HUES6 (cell line): Measurements from ENCODE around the gene GPC4.
A peak's percentile ranks its signal among the peaks of the same experiment; 100 is the strongest.

Experiments
- H3K27ac ChIP-seq: 2 replicates; pipeline ENCODE4 v1.7.0; 2013; ENCODE audit warnings: low read depth, mild to moderate bottlenecking, low read length, inconsistent platforms
- H3K27me3 ChIP-seq: 2 replicates; pipeline ENCODE4 v1.6.1; 2013; ENCODE audit warnings: low read length; ENCODE audit not compliant: control insufficient read depth, insufficient read depth
- H3K36me3 ChIP-seq: 2 replicates; pipeline ENCODE4 v1.6.1; 2013; ENCODE audit warnings: low read length; ENCODE audit not compliant: control insufficient read depth, insufficient read depth
- H3K4me1 ChIP-seq: 2 replicates; pipeline ENCODE4 v1.6.1; 2013; ENCODE audit warnings: low read length; ENCODE audit not compliant: control insufficient read depth, insufficient read depth
- H3K4me3 ChIP-seq: 2 replicates; pipeline ENCODE4 v1.5.1; 2013; ENCODE audit warnings: low read depth, low read length
- H3K9ac ChIP-seq: one replicate; pipeline ENCODE4 v1.6.1; 2013; ENCODE audit warnings: mild to moderate bottlenecking, low read length
- H3K9me3 ChIP-seq: 2 replicates; pipeline ENCODE4 v1.6.1; 2013; ENCODE audit warnings: low read depth, low read length; ENCODE audit not compliant: control insufficient read depth, insufficient read depth

GPC4 gene

DNA sequence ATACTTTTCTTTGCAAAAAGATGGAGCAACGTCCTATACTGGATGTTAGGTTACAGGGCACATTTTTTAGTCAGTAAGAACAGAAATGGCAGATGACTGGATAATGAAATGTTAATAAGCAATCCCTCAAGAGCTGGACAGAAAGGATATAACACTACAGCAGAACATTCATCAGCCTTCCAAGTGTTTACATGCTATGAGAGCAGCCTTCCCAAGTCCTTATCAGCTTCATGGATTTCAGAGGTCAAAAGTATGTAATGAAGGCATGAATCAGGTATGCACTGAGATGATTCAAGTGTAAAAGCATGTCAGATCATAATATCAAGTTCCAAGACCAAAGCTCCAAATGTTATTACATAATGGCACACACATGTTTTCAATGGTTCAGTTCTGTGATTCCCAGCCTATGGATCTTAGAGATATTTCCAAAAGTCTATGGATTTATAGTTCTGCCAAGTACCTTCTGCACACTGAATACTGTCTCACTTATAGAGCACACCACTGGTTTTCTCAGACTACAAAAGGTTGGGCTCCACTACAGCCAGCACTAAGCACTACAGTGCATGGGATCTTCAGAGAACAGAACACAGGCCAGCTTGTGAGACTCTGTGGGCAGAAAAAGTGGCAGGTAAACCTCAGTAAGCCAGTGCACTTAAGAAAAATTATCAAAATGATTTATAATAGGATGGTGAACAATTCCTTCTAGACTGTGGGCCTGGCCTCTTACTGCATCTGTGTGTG is 49.2 kb downstream of the GPC4 start:
- Histone ChIP-seq H3K4me3 (no peak overlapping the region), H3K27ac (no peak overlapping the region), H3K4me1 (peaks cover 60% of the 10 kb centered on the region), H3K27me3 (no peaks in the 10 kb centered on the region), H3K36me3 (peaks cover 3% of the 10 kb centered on the region; the same call in 1 of the 2 replicates), H3K9ac (no peak overlapping the region), H3K9me3 (no peaks in the 10 kb centered on the region)

DNA sequence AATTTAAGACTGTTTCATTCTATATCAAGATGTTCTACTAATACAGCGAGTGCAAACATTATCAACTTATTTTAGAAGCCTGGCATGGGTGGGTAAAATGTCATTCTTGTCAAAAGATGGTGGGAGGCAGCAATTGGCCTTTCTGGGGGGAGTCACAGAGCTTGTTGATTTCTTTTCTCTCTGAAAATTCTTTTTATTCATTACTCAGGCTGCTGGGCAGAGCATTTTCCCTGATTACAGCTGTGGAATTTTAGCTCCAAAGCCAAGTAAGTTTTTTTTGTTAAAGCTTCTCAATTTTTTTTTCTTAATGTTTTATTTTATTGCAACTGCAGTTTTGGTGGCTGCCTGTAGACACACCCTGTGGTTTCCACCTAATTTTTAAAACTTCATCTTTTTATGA is 50.4 kb downstream of the GPC4 start:
- H3K4me1 ChIP-seq = peaks cover 59% of the 10 kb centered on the region

GRCh38 chrX:133364196-133364595 is 51.1 kb downstream of the GPC4 start:
- Histone ChIP-seq H3K27me3 (no peaks in the 10 kb centered on the region), H3K9ac (no peak overlapping the region), H3K4me3 (no peak overlapping the region), H3K27ac (no peak overlapping the region), H3K9me3 (no peaks in the 10 kb centered on the region), H3K36me3 (peaks cover 3% of the 10 kb centered on the region; the same call in 1 of the 2 replicates), H3K4me1 (peaks cover 66% of the 10 kb centered on the region)

More for the DNA sequence above, 50.4 kb downstream of the GPC4 start:
- Histone ChIP-seq H3K27ac (no peak overlapping the region), H3K4me3 (no peak overlapping the region), H3K9ac (no peak overlapping the region), H3K36me3 (peaks cover 3% of the 10 kb centered on the region; the same call in 1 of the 2 replicates), H3K27me3 (no peaks in the 10 kb centered on the region), H3K9me3 (no peaks in the 10 kb centered on the region)

DNA sequence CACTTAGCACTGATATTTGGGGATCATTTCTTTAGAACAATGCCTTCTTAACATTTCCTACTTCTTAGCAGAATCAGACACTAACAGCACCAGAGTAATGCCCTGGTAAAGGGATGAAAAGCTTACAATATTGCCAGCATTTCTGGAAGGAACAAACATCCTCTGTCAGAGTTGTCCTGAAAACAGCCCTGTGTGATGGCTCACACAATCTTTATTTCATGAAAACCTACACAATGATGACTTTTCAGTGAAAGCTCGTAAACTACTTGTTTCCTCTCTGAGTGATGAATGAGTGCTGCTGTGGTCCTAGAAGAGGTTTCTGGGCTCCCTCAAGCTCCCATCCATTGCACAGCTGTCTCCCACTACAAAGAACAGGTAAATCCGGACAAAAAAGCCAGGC is 52.8 kb downstream of the GPC4 start:
- Histone ChIP-seq H3K9ac (no peak overlapping the region), H3K9me3 (no peaks in the 10 kb centered on the region), H3K27ac (no peak overlapping the region), H3K36me3 (peaks cover 4% of the 10 kb centered on the region), H3K4me1 (peaks cover 76% of the 10 kb centered on the region), H3K27me3 (no peaks in the 10 kb centered on the region), H3K4me3 (no peak overlapping the region)

DNA sequence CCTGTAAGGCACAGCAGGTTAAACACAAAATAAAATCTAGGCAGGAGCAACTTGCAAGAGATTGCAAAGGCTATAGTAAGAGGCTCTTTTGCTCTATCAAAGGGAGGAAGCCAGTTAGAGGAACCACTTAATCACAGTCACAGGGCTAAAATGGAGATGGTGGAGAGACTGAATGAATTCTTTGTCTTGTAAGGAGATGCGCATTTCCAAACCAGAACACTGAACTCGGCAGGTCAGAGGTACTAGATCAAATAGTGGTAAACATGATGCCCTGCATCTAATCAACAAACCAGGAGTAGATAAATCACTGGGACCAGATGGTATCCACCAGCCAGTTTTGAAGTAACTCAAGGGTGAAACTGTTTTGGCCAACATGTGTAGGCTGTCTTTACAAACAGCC is 55.8 kb downstream of the GPC4 start:
- Histone ChIP-seq H3K27ac (peak overlapping the region; percentile 43; the same call in 1 of the 2 replicates), H3K9ac (no peak overlapping the region), H3K27me3 (no peaks in the 10 kb centered on the region), H3K9me3 (no peaks in the 10 kb centered on the region), H3K36me3 (peaks cover 18% of the 10 kb centered on the region), H3K4me1 (peaks cover 56% of the 10 kb centered on the region), H3K4me3 (peak overlapping the region; percentile 28; the same call in 1 of the 2 replicates)

GRCh38 chrX:133353233-133353632 is 62.1 kb downstream of the GPC4 start:
- Histone ChIP-seq H3K27me3 (no peaks in the 10 kb centered on the region; the same call in 1 of the 2 replicates), H3K4me3 (no peak overlapping the region), H3K9ac (no peak overlapping the region), H3K9me3 (no peaks in the 10 kb centered on the region), H3K4me1 (peaks cover 58% of the 10 kb centered on the region), H3K36me3 (peaks cover 18% of the 10 kb centered on the region), H3K27ac (no peak overlapping the region)

GRCh38 chrX:133350751-133351150 is 64.5 kb downstream of the GPC4 start:
- Histone ChIP-seq H3K9ac (no peak overlapping the region), H3K4me1 (peaks cover 76% of the 10 kb centered on the region), H3K27ac (peak overlapping the region; percentile 17; the same call in 1 of the 2 replicates)

DNA sequence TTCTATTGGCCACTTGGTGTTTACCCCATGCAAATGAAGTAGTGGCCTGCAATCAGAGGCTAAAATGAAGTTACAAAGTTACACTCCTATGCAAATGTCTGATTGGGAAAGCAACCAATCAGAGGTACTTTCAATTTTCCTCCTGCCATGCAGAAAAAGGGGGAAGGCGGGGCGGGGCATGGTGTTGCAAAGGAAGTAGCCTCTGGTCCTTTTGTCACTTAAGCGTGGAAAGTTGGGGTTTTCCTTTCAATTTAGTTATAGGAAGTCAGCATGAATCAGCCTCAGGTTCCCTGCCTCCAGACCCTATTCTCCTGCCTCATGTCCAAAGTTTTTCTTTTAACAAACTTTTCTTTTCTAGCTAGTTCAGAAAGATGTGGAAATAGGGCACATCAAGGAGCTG is 69.3 kb downstream of the GPC4 start:
- Histone ChIP-seq H3K27me3 (no peaks in the 10 kb centered on the region; the same call in 1 of the 2 replicates), H3K9ac (no peak overlapping the region), H3K36me3 (peaks cover 6% of the 10 kb centered on the region; the same call in 1 of the 2 replicates), H3K9me3 (no peaks in the 10 kb centered on the region), H3K4me1 (peaks cover 74% of the 10 kb centered on the region), H3K27ac (no peak overlapping the region), H3K4me3 (no peak overlapping the region)

More at GRCh38 chrX:133350751-133351150, 64.5 kb downstream of the GPC4 start:
- H3K9me3 ChIP-seq = no peaks in the 10 kb centered on the region
- H3K36me3 ChIP-seq = peaks cover 12% of the 10 kb centered on the region
- H3K27me3 ChIP-seq = no peaks in the 10 kb centered on the region; the same call in 1 of the 2 replicates
- H3K4me3 ChIP-seq = no peak overlapping the region

DNA sequence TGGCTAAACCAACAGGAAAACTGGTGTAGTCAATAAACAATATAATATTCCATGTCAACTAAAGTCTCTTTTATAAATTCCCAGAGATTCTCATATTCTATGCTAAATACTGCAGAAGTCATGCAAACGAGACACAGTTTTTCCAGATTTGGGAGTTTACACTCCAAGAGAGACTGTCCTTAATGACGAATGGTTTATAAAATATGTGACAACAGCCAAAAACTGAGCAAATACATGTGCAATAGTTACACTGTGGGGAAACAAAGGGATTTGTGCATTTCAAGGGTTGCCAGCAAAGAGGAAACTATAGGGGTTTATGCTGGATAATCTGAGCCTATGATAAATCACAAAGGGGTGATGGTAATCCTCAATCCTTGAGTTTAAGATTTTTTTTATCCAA is 75.7 kb downstream of the GPC4 start:
- no peak overlapping the region for H3K9ac ChIP-seq
- H3K36me3 ChIP-seq = peaks cover 39% of the 10 kb centered on the region
- H3K4me1 ChIP-seq = peaks cover 33% of the 10 kb centered on the region
- H3K9me3 ChIP-seq = no peaks in the 10 kb centered on the region
- no peak overlapping the region for H3K27ac ChIP-seq
- H3K27me3 ChIP-seq = no peaks in the 10 kb centered on the region; the same call in 1 of the 2 replicates
- H3K4me3 ChIP-seq = no peak overlapping the region

GRCh38 chrX:133337250-133337649 is 78.0 kb downstream of the GPC4 start:
- H3K27ac ChIP-seq = no peak overlapping the region
- H3K9me3 ChIP-seq = no peaks in the 10 kb centered on the region
- peaks cover 59% of the 10 kb centered on the region for H3K36me3 ChIP-seq

GRCh38 chrX:133335027-133335426 is 80.3 kb downstream of the GPC4 start:
- H3K9me3 ChIP-seq = no peaks in the 10 kb centered on the region

More at GRCh38 chrX:133337250-133337649, 78.0 kb downstream of the GPC4 start:
- Histone ChIP-seq H3K4me1 (peaks cover 35% of the 10 kb centered on the region), H3K9ac (no peak overlapping the region), H3K27me3 (no peaks in the 10 kb centered on the region; the same call in 1 of the 2 replicates), H3K4me3 (no peak overlapping the region)

More at GRCh38 chrX:133335027-133335426, 80.3 kb downstream of the GPC4 start:
- Histone ChIP-seq H3K9ac (no peak overlapping the region), H3K4me3 (no peak overlapping the region), H3K27ac (no peak overlapping the region), H3K36me3 (peaks cover 63% of the 10 kb centered on the region), H3K27me3 (no peaks in the 10 kb centered on the region; the same call in 1 of the 2 replicates), H3K4me1 (peaks cover 30% of the 10 kb centered on the region)
